Measurements from ENCODE around the gene ANTKMT. TPM values are rescaled to one million over a fixed set of nuclear protein-coding genes. Genes with fewer than 3 reads are reported as not detected.
A peak's percentile ranks its signal among the peaks of the same experiment; 100 is the strongest.

The ANTKMT gene
- total and polyA plus RNA-seq, 10 donors = 28.6 to 77.2 (median 38.7) TPM

GRCh38 chr16:736936-737481 lies 16.1 kb downstream of the ANTKMT start:
- Histone ChIP-seq H3K4me3 (peak overlapping the region in 1 of 8 donors; percentile 49), H3K27ac (peak overlapping the region in 4 of 8 donors; percentile 53 to 89 (median 80)), H3K27me3 (replicated peaks in 1 of 7) (peaks cover 0 to under 1% (median 0%) of the 10 kb centered on the region in 7 donors), H3K36me3 (peaks cover 0 to 76% (median 58%) of the 10 kb centered on the region in 6 donors), H3K9me3 (no peaks in the 10 kb centered on the region), H3K4me1 (peaks cover 14 to 50% (median 24%) of the 10 kb centered on the region in 6 donors)
- peak; percentile 73 for DNase-seq
- WGBS, 5 donors = 94 to 96% (median 95%) methylated on average over 11 to 29 of the region's 29 CpGs
- TF ChIP-seq POLR2AphosphoS5 (IDR thresholded peaks at IDR 0.05) = no peak
- TF ChIP-seq POLR2A (IDR thresholded peaks at IDR 0.05) = no peak
- TF ChIP-seq, protein P1, sequence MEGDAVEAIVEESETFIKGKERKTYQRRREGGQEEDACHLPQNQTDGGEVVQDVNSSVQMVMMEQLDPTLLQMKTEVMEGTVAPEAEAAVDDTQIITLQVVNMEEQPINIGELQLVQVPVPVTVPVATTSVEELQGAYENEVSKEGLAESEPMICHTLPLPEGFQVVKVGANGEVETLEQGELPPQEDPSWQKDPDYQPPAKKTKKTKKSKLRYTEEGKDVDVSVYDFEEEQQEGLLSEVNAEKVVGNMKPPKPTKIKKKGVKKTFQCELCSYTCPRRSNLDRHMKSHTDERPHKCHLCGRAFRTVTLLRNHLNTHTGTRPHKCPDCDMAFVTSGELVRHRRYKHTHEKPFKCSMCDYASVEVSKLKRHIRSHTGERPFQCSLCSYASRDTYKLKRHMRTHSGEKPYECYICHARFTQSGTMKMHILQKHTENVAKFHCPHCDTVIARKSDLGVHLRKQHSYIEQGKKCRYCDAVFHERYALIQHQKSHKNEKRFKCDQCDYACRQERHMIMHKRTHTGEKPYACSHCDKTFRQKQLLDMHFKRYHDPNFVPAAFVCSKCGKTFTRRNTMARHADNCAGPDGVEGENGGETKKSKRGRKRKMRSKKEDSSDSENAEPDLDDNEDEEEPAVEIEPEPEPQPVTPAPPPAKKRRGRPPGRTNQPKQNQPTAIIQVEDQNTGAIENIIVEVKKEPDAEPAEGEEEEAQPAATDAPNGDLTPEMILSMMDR (IDR thresholded peaks at IDR 0.05 in 8 of 11, conservative IDR thresholded peaks at IDR 0.05 in 3 of 11) = no peak
- intact Hi-C loops (cut with DNase I; ENCODE audit: low total_unique reads) = no loop called here

DNA sequence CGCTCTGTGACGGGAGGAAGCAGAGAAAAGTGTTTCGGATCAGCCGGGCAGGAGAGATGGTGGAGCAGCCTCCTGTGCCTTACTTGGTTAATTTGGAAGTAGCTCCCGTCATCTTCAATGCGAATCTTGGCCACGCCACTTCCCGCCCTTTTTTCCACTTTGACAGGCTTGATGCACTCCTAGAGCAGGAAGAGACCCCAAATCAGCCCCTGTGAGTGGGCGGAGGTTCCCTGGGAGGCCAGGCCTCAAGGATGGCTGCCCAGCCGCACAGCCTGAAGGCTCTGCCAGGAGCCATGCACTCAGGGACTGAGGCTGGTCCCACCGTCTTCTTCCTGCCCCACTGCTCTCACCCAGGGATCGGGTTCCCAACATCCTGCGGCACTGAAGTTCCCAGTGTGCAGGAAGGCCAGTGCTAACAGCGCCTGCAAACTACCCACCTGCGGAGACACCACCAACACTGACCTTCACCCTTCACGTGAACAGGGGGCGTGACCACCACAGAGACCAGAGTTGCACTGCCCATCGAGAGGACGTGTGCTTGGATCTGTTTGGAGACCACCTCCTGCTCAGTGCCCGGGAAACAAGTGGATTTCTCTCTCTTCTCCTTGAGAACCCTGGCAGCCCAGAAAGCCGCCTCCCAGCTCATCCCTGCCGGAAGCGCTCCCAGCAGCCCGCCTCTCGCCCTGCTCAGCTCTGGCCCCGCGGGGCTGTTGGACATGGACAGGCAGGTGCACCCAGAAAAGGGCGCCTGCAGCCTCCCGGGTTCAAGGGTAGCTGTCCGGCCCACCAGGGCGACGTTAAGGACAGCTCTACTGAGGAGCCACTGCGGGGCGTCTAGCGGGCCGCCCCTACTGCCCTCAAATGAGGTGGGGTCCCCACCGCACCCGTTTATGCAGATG lies 18.9 kb downstream of the ANTKMT start:
- DNase-seq = peak; percentile 76
- WGBS, 5 donors = 51 to 78% (median 54%) methylated on average over 20 to 38 of the region's 38 CpGs
- Histone ChIP-seq H3K27ac (peak overlapping the region in 4 of 8 donors; percentile 77 to 89 (median 84)), H3K27me3 (replicated peaks in 1 of 7) (peaks cover 0 to 18% (median 0%) of the 10 kb centered on the region in 7 donors), H3K4me1 (peaks cover 14 to 50% (median 24%) of the 10 kb centered on the region in 6 donors), H3K9me3 (no peaks in the 10 kb centered on the region), H3K4me3 (peak overlapping the region; percentile 81 to 97 (median 91)), H3K36me3 (peaks cover 0 to 48% (median 33%) of the 10 kb centered on the region in 6 donors)
- no peak for TF ChIP-seq POLR2A (IDR thresholded peaks at IDR 0.05)
- TF ChIP-seq POLR2AphosphoS5 (IDR thresholded peaks at IDR 0.05) = no peak
- TF ChIP-seq, protein P1 (IDR thresholded peaks at IDR 0.05 in 8 of 11, conservative IDR thresholded peaks at IDR 0.05 in 3 of 11) = no peak
- intact Hi-C loops (cut with DNase I; ENCODE audit: low total_unique reads) = no loop called here

DNA sequence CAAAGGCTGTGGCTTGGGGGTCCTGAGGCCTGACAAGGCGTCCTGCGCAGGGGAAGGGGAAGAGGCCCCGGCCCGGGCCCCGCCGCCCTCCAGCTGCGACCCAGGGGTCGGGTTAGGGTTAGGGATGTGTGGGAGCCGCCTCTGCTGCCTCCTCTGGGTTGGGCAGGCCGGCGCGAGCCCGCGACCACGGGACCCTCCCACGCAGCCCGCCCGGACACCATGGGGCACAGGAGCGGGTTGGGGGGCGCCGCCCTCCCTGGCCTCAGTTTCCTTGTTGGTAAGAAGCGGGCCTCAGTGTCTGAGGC lies 19.5 kb downstream of the ANTKMT start:
- intact Hi-C loops (cut with DNase I; ENCODE audit: low total_unique reads) = no loop called here
- TF ChIP-seq POLR2AphosphoS5 (IDR thresholded peaks at IDR 0.05) (no peak), POLR2A (IDR thresholded peaks at IDR 0.05) (no peak)
- TF ChIP-seq, protein P1 (IDR thresholded peaks at IDR 0.05 in 8 of 11, conservative IDR thresholded peaks at IDR 0.05 in 3 of 11) = no peak
- Histone ChIP-seq H3K27ac (peak overlapping the region in 7 of 8 donors; percentile 67 to 89 (median 78)), H3K4me1 (peaks cover 14 to 50% (median 24%) of the 10 kb centered on the region in 6 donors), H3K36me3 (peaks cover 0 to 42% (median 27%) of the 10 kb centered on the region in 6 donors), H3K9me3 (no peaks in the 10 kb centered on the region), H3K27me3 (replicated peaks in 1 of 7) (peaks cover 0 to 23% (median 0%) of the 10 kb centered on the region in 7 donors), H3K4me3 (peak overlapping the region; percentile 81 to 97 (median 91))
- WGBS, 5 donors = 0 to 1% (median 0%) methylated on average over 17 to 22 of the region's 22 CpGs; no CpG with 5 or more reads in 1 of the 5 donors
- no peak for DNase-seq
